Measurements from ENCODE around the gene TRPC4.

The TRPC4 gene

GRCh38 chr13:37715606-37716015 is 154.0 kb downstream of the TRPC4 start:
- no peak for DNase-seq

- no peak for DNase-seq
Observed at GRCh38 chr13:37709318-37709717, 160.3 kb downstream of the TRPC4 start.

GRCh38 chr13:37707739-37708500 is 161.7 kb downstream of the TRPC4 start:
- DNase-seq = no peak

- DNase-seq = no peak
Observed at GRCh38 chr13:37706041-37706440, 163.5 kb downstream of the TRPC4 start.

- DNase-seq = no peak
Observed at GRCh38 chr13:37701972-37702371, 167.6 kb downstream of the TRPC4 start.

GRCh38 chr13:37701306-37701705 is 168.3 kb downstream of the TRPC4 start:
- no peak for DNase-seq

GRCh38 chr13:37700887-37701286 is 168.7 kb downstream of the TRPC4 start:
- DNase-seq = no peak

- no peak for DNase-seq
Observed at GRCh38 chr13:37695200-37695599, 174.4 kb downstream of the TRPC4 start.

GRCh38 chr13:37690361-37690760 is 179.2 kb downstream of the TRPC4 start:
- DNase-seq = no peak

GRCh38 chr13:37686501-37686900 is 183.1 kb downstream of the TRPC4 start:
- DNase-seq = no peak

GRCh38 chr13:37685206-37685605 is 184.4 kb downstream of the TRPC4 start:
- no peak for DNase-seq

- no peak for DNase-seq
Observed at GRCh38 chr13:37682496-37682895, 187.1 kb downstream of the TRPC4 start.

- DNase-seq = no peak
Observed at GRCh38 chr13:37681281-37682032, 188.1 kb downstream of the TRPC4 start.

GRCh38 chr13:37680137-37680536 is 189.4 kb downstream of the TRPC4 start:
- no peak for DNase-seq

GRCh38 chr13:37679043-37679442 is 190.5 kb downstream of the TRPC4 start:
- no peak for DNase-seq

GRCh38 chr13:37669845-37670244 is 199.7 kb downstream of the TRPC4 start:
- DNase-seq = no peak

- no peak for DNase-seq
Observed at GRCh38 chr13:37667702-37668101, 201.9 kb downstream of the TRPC4 start.

- DNase-seq = no peak
Observed at GRCh38 chr13:37666036-37666435, 203.5 kb downstream of the TRPC4 start.

GRCh38 chr13:37665420-37665819 is 204.2 kb downstream of the TRPC4 start:
- no peak for DNase-seq

- DNase-seq = no peak
Observed at GRCh38 chr13:37663724-37664123, 205.8 kb downstream of the TRPC4 start.

- DNase-seq = no peak
Observed at GRCh38 chr13:37662624-37663023, 206.9 kb downstream of the TRPC4 start.

- DNase-seq = no peak
Observed at GRCh38 chr13:37657956-37658355, 211.6 kb downstream of the TRPC4 start.

- DNase-seq = no peak
Observed at GRCh38 chr13:37657134-37657533, 212.4 kb downstream of the TRPC4 start.

GRCh38 chr13:37656247-37656940 is 213.2 kb downstream of the TRPC4 start:
- DNase-seq = no peak
